GM19467 (cell line): Measurements from ENCODE around the gene AMD1.

Experiments
- ATAC-seq: cut with Tn5 transposase; IDR thresholded peaks from one replicate; pipeline ENCODE4 v1.9.1; 2021; ENCODE audit warnings: mild to moderate bottlenecking, moderate library complexity; ENCODE audit not compliant: unreplicated experiment

The AMD1 gene

DNA sequence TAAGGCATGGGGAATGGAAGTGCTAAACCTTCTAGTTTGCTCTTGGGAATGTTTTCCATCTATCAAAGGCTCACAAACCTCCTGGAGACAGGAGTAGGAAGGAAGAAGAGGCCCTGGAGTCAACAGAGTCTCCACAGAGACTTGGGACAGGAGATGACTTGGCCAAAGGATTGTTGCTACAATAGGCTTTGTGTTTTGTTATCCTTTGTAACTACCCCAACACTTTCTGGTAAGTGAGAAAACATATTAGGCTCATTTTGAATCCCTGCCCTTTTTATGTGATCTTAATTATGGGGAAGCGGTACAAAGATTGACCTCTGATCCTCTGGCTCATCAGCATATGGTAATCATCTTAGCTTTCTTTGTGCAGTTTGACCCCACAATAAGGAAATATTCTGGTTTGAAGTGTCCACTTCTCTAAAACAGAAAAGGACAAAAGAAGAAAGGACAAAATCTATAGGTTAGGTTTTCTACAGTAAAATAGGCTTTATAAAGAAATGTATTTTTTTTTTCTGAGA lies 59.9 kb downstream of the AMD1 start:
- no peak for ATAC-seq

DNA sequence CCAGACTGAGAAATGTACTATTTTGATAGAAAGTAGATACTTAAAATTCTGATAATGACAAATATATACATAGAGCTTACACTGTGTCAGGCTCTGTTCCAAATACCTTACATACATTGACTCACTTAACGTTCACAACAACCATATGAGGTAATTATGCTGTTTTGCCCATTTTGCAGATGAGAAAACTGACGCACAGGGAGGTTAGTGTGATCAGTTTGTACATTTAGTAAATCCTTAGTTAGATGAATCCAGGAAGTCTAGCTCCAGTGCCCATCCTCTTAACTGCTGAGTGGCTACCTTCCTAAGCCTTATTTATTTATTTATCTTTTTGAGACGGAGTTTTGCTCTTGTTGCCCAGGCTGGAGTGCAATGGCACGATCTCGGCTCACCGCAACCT lies 60.6 kb downstream of the AMD1 start:
- no peak for ATAC-seq

DNA sequence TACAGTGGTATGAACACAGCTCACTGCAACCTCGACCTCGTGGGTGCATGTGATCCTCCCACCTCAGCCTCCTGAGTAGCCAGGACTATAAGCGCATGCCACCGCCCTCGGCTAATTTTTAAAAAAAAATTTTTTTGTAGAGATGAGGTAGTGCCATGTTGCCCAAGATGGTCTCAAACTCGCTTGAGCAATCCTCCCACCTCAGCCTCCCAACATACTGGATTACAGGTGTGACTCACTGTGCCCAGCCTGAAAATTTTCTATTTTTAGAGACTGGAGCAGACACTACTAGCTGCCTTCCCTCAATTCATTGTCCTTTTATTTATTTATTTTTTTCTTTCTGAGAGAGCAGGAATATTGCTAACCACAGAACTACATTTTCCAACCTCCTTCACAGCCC lies 63.6 kb downstream of the AMD1 start:
- ATAC-seq: no peak

DNA sequence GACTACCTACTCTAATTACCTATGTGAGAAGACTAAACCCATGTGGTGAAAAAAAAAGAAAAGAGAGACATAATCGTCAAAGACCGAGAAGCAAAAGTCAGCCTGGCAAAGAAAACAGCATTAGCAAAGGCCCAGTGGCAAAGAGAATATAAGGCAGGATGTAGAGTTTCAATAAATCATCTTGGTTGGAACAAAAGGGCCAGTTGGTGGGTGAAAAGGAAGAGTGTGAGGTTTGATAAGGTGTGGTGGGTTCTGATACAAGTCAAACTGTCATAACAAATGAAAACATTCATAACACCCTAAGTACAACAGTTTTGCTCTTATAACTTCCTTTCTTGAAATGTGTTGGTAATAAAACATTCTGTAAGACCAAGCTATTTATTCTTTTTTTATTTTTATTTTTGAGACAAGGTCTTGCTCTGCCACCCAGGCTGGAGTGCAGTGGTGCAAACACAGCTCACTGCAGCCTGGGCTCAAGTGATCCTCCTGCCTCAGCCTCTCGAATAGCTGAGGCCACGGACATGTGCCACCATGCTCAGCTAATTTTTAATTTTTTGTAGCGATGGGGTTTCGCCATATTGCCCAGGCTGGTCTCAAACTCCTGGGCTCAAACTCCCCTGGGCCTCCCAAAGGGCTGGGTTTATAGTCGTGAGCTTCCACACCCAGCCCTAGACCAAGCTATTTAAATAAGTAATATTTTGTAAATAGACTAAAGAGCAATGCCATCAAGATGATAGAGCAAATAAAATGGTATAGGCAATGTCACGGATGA lies 65.0 kb downstream of the AMD1 start:
- ATAC-seq: no peak

DNA sequence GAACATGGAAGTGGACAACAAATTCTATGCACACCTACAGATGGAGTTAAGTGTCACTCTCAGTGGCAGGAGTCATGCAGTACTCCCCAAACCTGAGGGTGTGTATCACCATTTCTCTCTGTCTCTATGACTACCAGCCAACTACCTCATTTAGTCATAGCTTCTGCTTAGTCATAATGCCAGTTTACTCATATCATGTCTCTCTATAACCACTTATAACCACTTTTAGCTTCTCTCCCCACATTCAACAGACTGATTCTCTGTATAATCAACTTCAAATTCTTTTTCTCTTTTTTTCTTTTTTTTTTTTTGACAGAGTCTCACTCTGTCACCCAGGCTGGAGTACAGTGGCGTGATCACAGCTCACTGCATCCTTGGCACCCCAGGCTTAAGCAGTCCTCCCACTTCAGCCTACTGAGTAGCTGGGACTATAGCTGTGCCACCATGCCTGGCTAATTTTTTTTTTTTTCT lies 70.1 kb downstream of the AMD1 start:
- peak; percentile 98 for ATAC-seq
